PFSK-1 (cell line): ENCODE results near the gene CCDC181.

Source experiments
- FOXP2 ChIP-seq: optimal IDR thresholded peaks from 2 replicates; pipeline ENCODE3; 2011; ENCODE audit warnings: borderline replicate concordance, control low read depth, inconsistent platforms; ENCODE audit not compliant: insufficient read depth; ENCODE audit errors: extremely low read length, extremely low read depth
- POLR2AphosphoS5 ChIP-seq: IDR thresholded peaks from 2 replicates; pipeline ENCODE4 v1.6.1; 2012; ENCODE audit warnings: low read depth, mild to moderate bottlenecking, control low read depth, low read length, moderate library complexity
- SIN3A ChIP-seq: IDR thresholded peaks from 2 replicates; pipeline ENCODE4 v1.6.1; 2012; ENCODE audit warnings: mild to moderate bottlenecking, low read length, moderate library complexity, borderline replicate concordance; ENCODE audit not compliant: insufficient read depth
- TAF1 ChIP-seq: IDR thresholded peaks from 2 replicates; pipeline ENCODE4 v1.6.1; 2012; ENCODE audit warnings: low read length, control low read depth, borderline replicate concordance; ENCODE audit not compliant: insufficient read depth
- TF ChIP-seq, protein P1 (sequence below), 2 experiments: IDR thresholded peaks; 2 replicates each; pipeline versions ENCODE4 v1.6.1 to v1.8.0; 2011 to 2012; ENCODE audit warnings: low read depth in 2 of 2, low read length in 2 of 2, control low read depth in 1 of 2, inconsistent platforms in 1 of 2, mild to moderate bottlenecking in 1 of 2, moderate library complexity in 1 of 2; ENCODE audit not compliant: insufficient read depth in 1 of 2

CCDC181 gene

DNA sequence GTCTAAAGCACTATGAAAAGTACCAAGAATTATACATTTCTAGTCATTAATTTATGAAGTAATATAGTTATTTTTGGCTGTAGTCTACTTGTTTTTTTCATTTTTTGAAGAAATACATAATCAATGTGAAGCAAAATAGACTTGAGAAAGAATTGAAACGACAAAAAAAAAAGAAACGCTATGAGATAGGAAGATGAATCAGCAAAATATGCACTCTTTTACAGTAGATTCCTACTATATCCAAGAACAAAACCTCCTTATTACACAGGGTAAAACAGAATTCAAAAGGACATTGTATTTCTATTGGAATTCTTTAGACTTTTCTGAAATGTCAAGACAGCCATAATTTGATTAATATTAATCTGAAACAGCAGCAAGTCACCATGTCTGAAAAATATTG lies 25.6 kb upstream of the CCDC181 start:
- TF ChIP-seq TAF1 = no peak
- no peak for TF ChIP-seq SIN3A
- TF ChIP-seq, protein P1, sequence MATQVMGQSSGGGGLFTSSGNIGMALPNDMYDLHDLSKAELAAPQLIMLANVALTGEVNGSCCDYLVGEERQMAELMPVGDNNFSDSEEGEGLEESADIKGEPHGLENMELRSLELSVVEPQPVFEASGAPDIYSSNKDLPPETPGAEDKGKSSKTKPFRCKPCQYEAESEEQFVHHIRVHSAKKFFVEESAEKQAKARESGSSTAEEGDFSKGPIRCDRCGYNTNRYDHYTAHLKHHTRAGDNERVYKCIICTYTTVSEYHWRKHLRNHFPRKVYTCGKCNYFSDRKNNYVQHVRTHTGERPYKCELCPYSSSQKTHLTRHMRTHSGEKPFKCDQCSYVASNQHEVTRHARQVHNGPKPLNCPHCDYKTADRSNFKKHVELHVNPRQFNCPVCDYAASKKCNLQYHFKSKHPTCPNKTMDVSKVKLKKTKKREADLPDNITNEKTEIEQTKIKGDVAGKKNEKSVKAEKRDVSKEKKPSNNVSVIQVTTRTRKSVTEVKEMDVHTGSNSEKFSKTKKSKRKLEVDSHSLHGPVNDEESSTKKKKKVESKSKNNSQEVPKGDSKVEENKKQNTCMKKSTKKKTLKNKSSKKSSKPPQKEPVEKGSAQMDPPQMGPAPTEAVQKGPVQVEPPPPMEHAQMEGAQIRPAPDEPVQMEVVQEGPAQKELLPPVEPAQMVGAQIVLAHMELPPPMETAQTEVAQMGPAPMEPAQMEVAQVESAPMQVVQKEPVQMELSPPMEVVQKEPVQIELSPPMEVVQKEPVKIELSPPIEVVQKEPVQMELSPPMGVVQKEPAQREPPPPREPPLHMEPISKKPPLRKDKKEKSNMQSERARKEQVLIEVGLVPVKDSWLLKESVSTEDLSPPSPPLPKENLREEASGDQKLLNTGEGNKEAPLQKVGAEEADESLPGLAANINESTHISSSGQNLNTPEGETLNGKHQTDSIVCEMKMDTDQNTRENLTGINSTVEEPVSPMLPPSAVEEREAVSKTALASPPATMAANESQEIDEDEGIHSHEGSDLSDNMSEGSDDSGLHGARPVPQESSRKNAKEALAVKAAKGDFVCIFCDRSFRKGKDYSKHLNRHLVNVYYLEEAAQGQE (IDR thresholded peaks at IDR 0.05; ENCODE audit: insufficient read depth in 1 of 2, low read depth in 2 of 2, low read length in 2 of 2) = no peak
- no peak for TF ChIP-seq FOXP2
- TF ChIP-seq POLR2AphosphoS5 = no peak

DNA sequence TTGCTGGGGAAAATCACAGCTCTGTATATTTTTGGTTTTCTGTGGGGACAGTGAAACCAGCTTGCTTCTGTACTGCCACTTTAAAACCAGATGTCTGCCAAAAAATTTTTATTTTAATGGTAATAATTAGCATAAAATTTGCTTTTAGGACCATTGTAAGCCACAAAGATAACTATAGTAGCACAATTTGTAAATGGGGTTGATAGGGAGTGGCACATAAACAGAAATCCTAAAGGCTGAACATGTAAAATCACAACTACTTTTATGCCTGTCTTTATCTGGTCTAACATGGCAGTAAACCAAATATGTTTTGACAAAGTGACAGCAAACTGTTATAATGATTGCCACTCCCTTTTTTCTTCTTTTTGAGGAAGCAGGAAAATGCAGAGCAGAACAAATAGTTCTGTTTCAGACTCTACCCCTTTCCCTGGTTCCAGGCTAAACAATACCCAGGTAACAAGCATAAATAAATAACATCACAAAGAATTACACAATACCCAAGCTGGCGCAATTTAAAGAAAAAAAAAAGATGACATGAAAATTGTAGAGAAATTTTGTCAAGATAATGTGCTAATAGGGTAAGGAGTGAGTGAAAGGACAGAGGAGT lies 24.0 kb upstream of the CCDC181 start:
- no peak for TF ChIP-seq TAF1
- TF ChIP-seq POLR2AphosphoS5 = no peak
- no peak for TF ChIP-seq FOXP2
- no peak for TF ChIP-seq SIN3A
- TF ChIP-seq, protein P1 (IDR thresholded peaks at IDR 0.05; ENCODE audit: insufficient read depth in 1 of 2, low read depth in 2 of 2, low read length in 2 of 2) = no peak

DNA sequence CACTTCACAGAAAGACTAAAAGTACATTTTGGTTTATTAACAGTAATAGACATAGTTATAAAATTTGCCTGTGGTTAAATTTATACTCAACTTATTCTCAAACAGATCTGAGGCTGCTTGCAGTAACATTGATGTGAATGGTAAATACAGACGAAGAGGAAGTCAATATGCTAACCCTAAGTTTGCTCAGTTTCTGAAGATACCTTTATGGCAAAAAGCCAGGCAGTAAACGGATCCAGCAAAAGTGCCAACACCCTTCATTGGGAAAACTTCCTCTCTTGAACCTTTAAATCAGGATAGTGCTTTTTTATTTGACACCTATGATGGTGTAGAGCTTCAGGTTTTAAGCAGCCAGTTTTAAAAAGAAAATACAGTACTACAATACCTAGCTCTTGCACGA lies 16.6 kb upstream of the CCDC181 start:
- TF ChIP-seq POLR2AphosphoS5 = no peak
- TF ChIP-seq, protein P1 (IDR thresholded peaks at IDR 0.05; ENCODE audit: insufficient read depth in 1 of 2, low read depth in 2 of 2, low read length in 2 of 2) = no peak
- TF ChIP-seq TAF1 = no peak

DNA sequence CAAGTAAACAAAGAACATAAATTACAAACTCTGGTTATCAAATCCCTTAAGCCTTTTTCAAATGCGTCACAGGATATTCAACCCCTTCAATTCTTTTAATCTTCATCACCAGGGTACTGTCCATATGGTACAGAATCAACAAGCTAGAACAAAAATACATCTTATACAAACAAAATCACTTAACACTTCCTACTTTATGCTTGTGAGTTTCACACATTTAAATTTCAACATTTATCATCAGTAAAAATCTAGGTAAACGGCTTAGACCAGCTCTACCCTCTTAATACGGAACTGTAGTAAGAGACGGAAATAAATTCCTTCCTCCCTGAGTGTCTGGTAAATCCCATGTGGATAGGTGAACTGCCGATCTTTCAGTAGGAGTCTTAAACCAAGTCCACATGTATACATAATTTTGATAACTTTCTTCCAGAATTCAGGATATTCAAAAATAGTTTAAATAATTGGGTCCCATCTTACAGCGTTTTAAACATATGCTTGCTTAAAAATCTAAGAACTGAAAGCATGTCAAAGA lies 1.0 kb downstream of the CCDC181 start:
- TF ChIP-seq, protein P1 (IDR thresholded peaks at IDR 0.05; ENCODE audit: insufficient read depth in 1 of 2, low read depth in 2 of 2, low read length in 2 of 2) = no peak
- TF ChIP-seq TAF1 = no peak
- no peak for TF ChIP-seq FOXP2
- TF ChIP-seq POLR2AphosphoS5 = no peak
- TF ChIP-seq SIN3A = no peak

DNA sequence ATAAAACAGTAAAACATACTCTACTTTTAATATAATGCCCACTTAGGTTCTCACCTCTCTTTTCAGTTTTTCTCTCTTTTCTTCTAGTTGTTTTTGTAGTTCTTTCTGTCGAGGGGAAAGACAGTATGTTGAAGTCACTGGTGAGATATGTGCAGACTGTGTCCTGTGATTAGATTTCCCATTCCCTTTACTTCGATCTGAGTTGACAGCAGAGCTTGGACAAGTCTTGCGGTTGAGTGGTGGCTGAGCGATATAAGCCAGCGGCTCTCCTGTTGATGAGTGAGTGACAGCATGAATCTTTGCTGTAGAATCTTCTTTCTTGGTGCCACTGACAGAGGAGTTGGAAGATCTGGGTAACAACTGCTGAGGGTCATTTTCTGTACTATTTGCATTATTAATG lies 6.0 kb downstream of the CCDC181 start:
- TF ChIP-seq FOXP2 (no peak), TAF1 (no peak), SIN3A (no peak), POLR2AphosphoS5 (no peak)
- TF ChIP-seq, protein P1 (IDR thresholded peaks at IDR 0.05; ENCODE audit: insufficient read depth in 1 of 2, low read depth in 2 of 2, low read length in 2 of 2) = no peak
